ENCODE results near the gene NOX5. TPM values are rescaled to one million over a fixed set of nuclear protein-coding genes. Genes with fewer than 3 reads are reported as not detected.

The NOX5 gene
- total and polyA plus RNA-seq, 2 of the 4 experiments (the other 2 are of a cell fraction) = 0.07 TPM; not detected in 1

DNA sequence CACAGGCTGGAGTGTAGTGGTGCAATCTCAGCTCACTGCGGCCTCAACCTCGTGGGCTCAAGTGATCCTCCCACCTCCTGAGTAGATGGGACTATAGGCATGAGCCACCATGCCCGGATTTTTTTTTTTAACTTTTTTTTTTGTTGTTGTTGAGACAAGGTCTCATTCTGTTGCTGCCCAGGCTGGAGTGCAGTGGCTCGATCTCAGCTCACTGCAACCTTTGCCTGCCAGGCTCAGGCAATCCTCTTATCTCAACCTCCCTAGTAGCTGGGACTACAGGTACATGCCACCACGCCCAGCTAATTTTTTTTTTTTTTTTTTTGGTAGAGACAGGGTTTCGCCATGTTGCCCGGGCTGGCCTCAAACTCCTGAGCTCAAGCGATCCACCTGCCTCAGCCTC, 64.1 kb downstream of the NOX5 start:
- no TSS peak for BruUV-seq (replicated peaks)
- H2AK5ac ChIP-seq (ENCODE audit: low read depth, low read length) = no peak overlapping the region
- no peak overlapping the region for H4K8ac ChIP-seq (ENCODE audit: low read depth in 2 of 2, low read length in 2 of 2)
- H2BK5ac ChIP-seq (ENCODE audit: low read depth, low read length, poor library complexity, severe bottlenecking) = no peak overlapping the region
- intact Hi-C loops (cut with micrococcal nuclease) = no loop called here
- in situ Hi-C loops (cut with MboI; ENCODE audit: low sequenced_read_pairs) = no loop called here
- H3K36me3 ChIP-seq (ENCODE audit: control insufficient read depth, insufficient read depth, low read length) = no peaks in the 10 kb centered on the region
- no peak overlapping the region for H2AK9ac ChIP-seq (replicated peaks; ENCODE audit: low read depth, low read length, poor library complexity)
- H3K27me3 ChIP-seq (ENCODE audit: control insufficient read depth, insufficient read depth, low read length) = peaks cover 1% of the 10 kb centered on the region; the same call in 1 of the 2 replicates
- no peak overlapping the region for H2BK15ac ChIP-seq (ENCODE audit: low read depth, low read length)
- H3K79me1 ChIP-seq (ENCODE audit: low read depth in 1 of 2, low read length in 2 of 2) = no peaks in the 10 kb centered on the region
- H3K9me1 ChIP-seq (ENCODE audit: insufficient read depth, low read length) = peaks cover 6% of the 10 kb centered on the region; the same call in 1 of the 2 replicates
- H3K23ac ChIP-seq (ENCODE audit: low read depth, low read length) = no peak overlapping the region
- H3K56ac ChIP-seq (ENCODE audit: extremely low read depth, insufficient read depth, low read length) = no peak overlapping the region
- no peak overlapping the region for H4K91ac ChIP-seq (ENCODE audit: insufficient read depth, low read depth, low read length)
- H3K4me1 ChIP-seq (ENCODE audit: control insufficient read depth, insufficient read depth, low read length) = peaks cover 13% of the 10 kb centered on the region
- TF ChIP-seq, protein P1, sequence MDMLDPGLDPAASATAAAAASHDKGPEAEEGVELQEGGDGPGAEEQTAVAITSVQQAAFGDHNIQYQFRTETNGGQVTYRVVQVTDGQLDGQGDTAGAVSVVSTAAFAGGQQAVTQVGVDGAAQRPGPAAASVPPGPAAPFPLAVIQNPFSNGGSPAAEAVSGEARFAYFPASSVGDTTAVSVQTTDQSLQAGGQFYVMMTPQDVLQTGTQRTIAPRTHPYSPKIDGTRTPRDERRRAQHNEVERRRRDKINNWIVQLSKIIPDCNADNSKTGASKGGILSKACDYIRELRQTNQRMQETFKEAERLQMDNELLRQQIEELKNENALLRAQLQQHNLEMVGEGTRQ (IDR thresholded peaks at IDR 0.05; ENCODE audit: low read depth, low read length) = no peak
- TF ChIP-seq MXI1 (IDR thresholded peaks at IDR 0.05; ENCODE audit: borderline replicate concordance, low read depth, low read length) = no peak
- no peak for TF ChIP-seq SMC3 (IDR thresholded peaks at IDR 0.05; ENCODE audit: low read depth, low read length)
- TF ChIP-seq RAD21 (IDR thresholded peaks at IDR 0.05; ENCODE audit: low read length) = no peak
- TF ChIP-seq CEBPB (IDR thresholded peaks at IDR 0.05; ENCODE audit: low read depth, low read length) = no peak
- TF ChIP-seq FOS (IDR thresholded peaks at IDR 0.05; ENCODE audit: low read depth, low read length) = no peak
- TF ChIP-seq POLR2A (IDR thresholded peaks at IDR 0.05; ENCODE audit: low read depth, low read length) = no peak
- no peak for TF ChIP-seq RFX5 (IDR thresholded peaks at IDR 0.05; ENCODE audit: low read depth, low read length)
- TF ChIP-seq MAFK (IDR thresholded peaks at IDR 0.05; ENCODE audit: low read depth, low read length) = no peak
- no peak overlapping the region for H3K27ac ChIP-seq (ENCODE audit: insufficient read depth, low read length)
- no peak overlapping the region for H3K18ac ChIP-seq (ENCODE audit: low read depth, low read length)
- WGBS, 2 experiments (ENCODE audit: extremely low coverage in 2 of 2, insufficient read length in 1 of 2) = 100% methylated on average over 3 of the region's 8 CpGs; no CpG with 5 or more reads in 1 of the 2 experiments
- no peak for ATAC-seq (ENCODE audit: low read depth)
- no peak overlapping the region for H3K9ac ChIP-seq (ENCODE audit: low read depth, low read length)
- POLR2A ChIA-PET (ENCODE audit: unreplicated experiment) = no interaction called here
- H3K4me3 ChIP-seq (ENCODE audit: insufficient read depth, low read depth, low read length) = no peak overlapping the region
- CTCF ChIA-PET = interaction anchor here (0.6 kb wide), 1 partner anchor 69 kb away, joined by 3 read pairs; no protein-coding TSS in a partner anchor
- H2BK20ac ChIP-seq (ENCODE audit: low read depth, low read length) = no peak overlapping the region
- no peak overlapping the region for H4K5ac ChIP-seq (ENCODE audit: low read depth, low read length)
- no peak overlapping the region for H2AFZ ChIP-seq (replicated peaks; ENCODE audit: low read length, poor library complexity)
- no peak overlapping the region for H2BK120ac ChIP-seq (ENCODE audit: low read depth, low read length)
- H3K4ac ChIP-seq (ENCODE audit: low read depth, low read length) = no peak overlapping the region
- no peaks in the 10 kb centered on the region for H3K9me3 ChIP-seq (ENCODE audit: control insufficient read depth, insufficient read depth, low read length)
- DNase-seq = no peak
- H4K20me1 ChIP-seq (ENCODE audit: insufficient read depth, low read length) = no peaks in the 10 kb centered on the region
- dilution Hi-C loops (cut with HindIII; ENCODE audit: low sequenced_read_pairs, unreplicated experiment) = no loop called here
- no peak overlapping the region for H3K4me2 ChIP-seq (ENCODE audit: low read depth, low read length)
- H3K14ac ChIP-seq (replicated peaks; ENCODE audit: low read depth, low read length) = no peak overlapping the region
